Adipose tissue (tissue), 3 donors: ENCODE measurements around the gene NFKBIZ. TPM values are rescaled to one million over a fixed set of nuclear protein-coding genes. Genes with fewer than 3 reads are reported as not detected.

Experiments
- H3K27ac ChIP-seq: one replicate; pipeline ENCODE4 v1.5.1; 2013; ENCODE audit warnings: low read depth, low read length
- WGBS, 3 donors: extraction: QIAGEN DNeasy Blood & Tissue Kit; methylation state at CpG; one replicate each; pipeline ENCODE4 v1.1.7; 2013; 5-methylcytosine and 5-hydroxymethylcytosine counted together
- polyA plus RNA-seq, 3 donors: library from polyadenylated mRNA; stranded (reverse); fragments of 200-250 nt; gene quantifications; one replicate each; pipeline ENCODE4 v1.2.3, GENCODE V29; 2013
- donor health status: healthy with polysubstance abuse.
- donor health status: Bipolar disorder and iron deficiency.
- donor health status: healthy.

NFKBIZ gene
- polyA plus RNA-seq, 3 donors, result 9.4 to 94.0 (median 41.7) TPM

- H3K27ac ChIP-seq, result no peak overlapping the region
- 94 to 97% (median 96%) methylated on average over 2 of the region's 2 CpGs for WGBS, 3 donors
Measured at GRCh38 chr3:101846709-101847108, 2.6 kb upstream of the NFKBIZ start.

DNA sequence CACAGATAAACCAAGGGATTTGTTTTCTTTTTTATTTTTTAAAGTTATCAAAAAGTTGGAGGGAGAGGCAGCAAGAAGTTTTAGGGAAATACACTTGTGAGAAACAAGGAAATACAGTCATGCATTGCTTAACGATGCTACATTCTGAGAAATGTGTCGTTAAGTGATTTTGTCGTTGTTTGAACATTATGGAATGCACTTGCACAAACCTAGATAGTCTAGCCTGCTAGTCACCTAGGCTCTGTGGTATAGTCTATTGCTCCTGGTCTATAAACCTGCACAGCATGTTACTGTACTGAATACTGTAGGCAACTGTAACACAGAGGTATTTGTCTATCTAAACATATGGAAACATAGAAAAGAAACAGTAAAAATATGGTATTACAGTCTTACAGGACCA, 2.0 kb upstream of the NFKBIZ start:
- 44 to 58% (median 47%) methylated on average over 3 of the region's 3 CpGs for WGBS, 3 donors

GRCh38 chr3:101848326-101848725, 988 bp upstream of the NFKBIZ start:
- H3K27ac ChIP-seq, result no peak overlapping the region
- 25 to 72% (median 67%) methylated on average over 3 of the region's 3 CpGs for WGBS, 3 donors

More for the DNA sequence above, 2.0 kb upstream of the NFKBIZ start:
- no peak overlapping the region for H3K27ac ChIP-seq

GRCh38 chr3:101849714-101850245, 466 bp downstream of the NFKBIZ start:
- WGBS, 3 donors, result 0 to 1% (median 0%) methylated on average over 57 to 67 of the region's 67 CpGs
- H3K27ac ChIP-seq, result peak overlapping the region; percentile 100

DNA sequence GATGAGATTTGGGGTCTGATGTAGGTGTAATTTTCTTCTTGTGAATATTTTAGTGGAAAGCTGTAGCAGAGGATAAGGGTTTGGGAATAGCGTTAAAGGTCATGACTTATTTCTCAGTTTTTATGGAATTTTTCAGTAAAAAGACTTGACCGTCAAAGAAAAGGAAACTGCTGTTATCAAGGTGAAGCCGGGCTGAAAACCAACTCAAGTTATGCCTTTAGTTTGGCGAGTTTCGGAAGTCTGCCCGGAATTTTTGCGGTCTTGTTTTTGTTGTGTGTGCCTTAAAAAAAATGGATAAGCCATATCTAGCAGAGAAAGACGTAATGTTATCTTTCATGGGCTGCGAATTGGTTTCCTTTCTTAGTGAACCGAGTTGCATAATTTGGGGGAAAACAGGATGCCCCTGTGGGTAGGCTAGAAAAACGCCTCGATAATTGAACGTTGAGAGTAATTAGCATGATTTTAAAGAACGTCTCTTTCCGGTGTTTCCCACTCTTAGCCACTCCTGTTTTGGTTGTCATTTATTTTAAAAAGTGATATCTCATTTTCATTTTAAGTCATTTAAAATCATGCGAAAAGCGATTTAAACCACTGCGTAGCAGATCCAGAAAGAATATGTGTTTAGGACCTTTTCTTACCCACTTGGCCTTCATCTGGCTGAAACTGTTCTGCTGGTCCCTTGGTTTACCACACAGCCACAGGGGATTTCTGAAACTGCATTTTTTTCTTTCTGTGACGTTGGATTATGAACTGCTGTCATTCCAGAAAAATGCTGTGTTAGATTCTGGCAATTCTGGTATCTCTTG, 1.1 kb downstream of the NFKBIZ start:
- H3K27ac ChIP-seq, result peak overlapping the region; percentile 100
- 0 to 1% (median 0%) methylated on average over 19 of the region's 19 CpGs for WGBS, 3 donors

DNA sequence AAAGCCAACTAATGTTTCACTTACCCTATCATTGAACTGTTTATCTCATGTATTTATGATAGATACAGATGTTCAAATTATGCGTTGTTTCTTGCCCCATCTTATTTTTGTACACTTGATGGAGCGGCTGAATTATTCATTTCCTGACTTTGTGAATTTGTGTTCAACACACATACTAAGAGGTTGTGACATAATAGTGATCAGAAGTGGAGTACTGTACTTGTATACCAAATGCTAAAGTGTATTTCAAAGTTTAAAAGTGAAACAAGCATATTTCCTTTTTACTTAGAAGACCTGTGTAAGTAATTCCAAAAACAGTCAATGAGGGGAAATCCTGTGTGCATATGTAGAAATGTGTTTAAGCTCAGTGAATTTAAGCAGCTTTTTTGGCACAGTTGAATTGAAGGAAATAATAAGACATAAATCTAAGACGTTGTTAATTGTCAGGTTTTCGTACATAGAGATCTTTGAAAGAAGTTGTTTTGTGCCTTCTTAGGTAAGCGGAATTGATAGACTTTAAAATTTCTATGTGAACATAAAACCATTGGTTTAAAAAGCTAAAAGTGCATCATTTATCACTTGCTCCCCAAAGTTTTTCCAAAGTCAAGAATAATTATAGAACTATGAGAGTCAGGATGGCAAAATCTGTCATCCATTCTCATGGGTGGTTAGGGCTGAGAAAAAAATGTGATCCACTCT, 1.9 kb downstream of the NFKBIZ start:
- H3K27ac ChIP-seq, result no peak overlapping the region
- 19 to 25% (median 21%) methylated on average over 5 of the region's 5 CpGs for WGBS, 3 donors

GRCh38 chr3:101851850-101852714, 2.8 kb downstream of the NFKBIZ start:
- H3K27ac ChIP-seq, result no peak overlapping the region
- WGBS, 3 donors, result 42 to 62% (median 52%) methylated on average over 6 of the region's 6 CpGs

DNA sequence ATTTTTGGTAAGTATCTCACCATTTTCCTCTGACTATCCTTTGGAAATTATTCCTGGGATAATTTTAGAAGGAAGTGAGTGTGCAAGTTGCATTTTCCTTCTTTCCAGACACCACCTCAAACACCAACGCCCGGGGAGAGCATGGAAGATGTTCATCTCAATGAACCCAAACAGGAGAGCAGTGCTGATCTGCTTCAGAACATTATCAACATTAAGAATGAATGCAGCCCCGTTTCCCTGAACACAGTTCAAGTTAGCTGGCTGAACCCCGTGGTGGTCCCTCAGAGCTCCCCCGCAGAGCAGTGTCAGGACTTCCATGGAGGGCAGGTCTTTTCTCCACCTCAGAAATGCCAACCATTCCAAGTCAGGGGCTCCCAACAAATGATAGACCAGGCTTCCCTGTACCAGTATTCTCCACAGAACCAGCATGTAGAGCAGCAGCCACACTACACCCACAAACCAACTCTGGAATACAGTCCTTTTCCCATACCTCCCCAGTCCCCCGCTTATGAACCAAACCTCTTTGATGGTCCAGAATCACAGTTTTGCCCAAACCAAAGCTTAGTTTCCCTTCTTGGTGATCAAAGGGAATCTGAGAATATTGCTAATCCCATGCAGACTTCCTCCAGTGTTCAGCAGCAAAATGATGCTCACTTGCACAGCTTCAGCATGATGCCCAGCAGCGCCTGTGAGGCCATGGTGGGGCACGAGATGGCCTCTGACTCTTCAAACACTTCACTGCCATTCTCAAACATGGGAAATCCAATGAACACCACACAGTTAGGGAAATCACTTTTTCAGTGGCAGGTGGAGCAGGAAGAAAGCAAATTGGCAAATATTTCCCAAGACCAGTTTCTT, 3.9 kb downstream of the NFKBIZ start:
- no peak overlapping the region for H3K27ac ChIP-seq

DNA sequence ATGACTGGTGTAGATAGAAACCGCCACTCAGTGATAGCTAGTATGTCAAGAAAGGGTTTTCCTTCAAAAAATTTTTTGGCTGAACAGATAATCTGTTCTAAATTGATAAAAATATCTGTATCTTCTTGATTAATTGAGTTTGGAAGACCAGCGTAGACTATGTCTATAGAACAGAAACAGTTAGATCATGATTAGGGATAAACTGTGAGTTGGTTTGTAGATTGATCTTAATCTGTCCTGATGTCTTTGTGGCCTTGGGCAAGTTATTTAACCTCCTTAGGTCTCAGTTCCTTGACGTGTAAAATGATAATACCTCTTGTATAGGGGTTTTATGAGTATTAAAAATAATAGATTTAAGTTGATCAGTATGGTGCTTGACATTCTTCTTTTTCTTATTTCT, 4.7 kb downstream of the NFKBIZ start:
- WGBS, 3 donors, result 65 to 94% (median 87%) methylated on average over 3 of the region's 3 CpGs
- H3K27ac ChIP-seq, result no peak overlapping the region

More for the DNA sequence above, 3.9 kb downstream of the NFKBIZ start:
- WGBS, 3 donors, result 86 to 95% (median 91%) methylated on average over 8 of the region's 8 CpGs

GRCh38 chr3:101854608-101855304, 5.4 kb downstream of the NFKBIZ start:
- WGBS, 3 donors, result 56 to 94% (median 90%) methylated on average over 2 of the region's 2 CpGs
- H3K27ac ChIP-seq, result no peak overlapping the region

DNA sequence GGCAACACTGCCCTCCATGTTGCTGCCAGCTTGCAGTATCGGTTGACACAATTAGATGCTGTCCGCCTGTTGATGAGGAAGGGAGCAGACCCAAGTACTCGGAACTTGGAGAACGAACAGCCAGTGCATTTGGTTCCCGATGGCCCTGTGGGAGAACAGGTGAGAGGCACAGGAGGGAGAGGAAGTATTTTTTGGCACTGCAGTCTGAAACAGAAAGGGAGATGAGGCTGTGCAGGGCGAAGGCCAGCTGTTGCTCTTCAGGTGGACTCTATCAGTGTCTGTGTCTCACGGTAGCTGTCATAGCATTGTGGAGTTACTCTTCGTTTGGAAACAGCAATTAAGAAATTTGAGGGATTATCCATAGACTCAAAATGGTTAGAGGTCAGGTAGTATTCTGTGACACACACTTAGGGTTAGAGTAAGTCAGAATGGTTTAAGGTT, 8.0 kb downstream of the NFKBIZ start:
- no peak overlapping the region for H3K27ac ChIP-seq
- 82 to 91% (median 91%) methylated on average over 8 of the region's 8 CpGs for WGBS, 3 donors

- no peak overlapping the region for H3K27ac ChIP-seq
- 78 to 89% (median 89%) methylated on average over 4 of the region's 4 CpGs for WGBS, 3 donors
Measured at GRCh38 chr3:101858464-101859030, 9.2 kb downstream of the NFKBIZ start.

DNA sequence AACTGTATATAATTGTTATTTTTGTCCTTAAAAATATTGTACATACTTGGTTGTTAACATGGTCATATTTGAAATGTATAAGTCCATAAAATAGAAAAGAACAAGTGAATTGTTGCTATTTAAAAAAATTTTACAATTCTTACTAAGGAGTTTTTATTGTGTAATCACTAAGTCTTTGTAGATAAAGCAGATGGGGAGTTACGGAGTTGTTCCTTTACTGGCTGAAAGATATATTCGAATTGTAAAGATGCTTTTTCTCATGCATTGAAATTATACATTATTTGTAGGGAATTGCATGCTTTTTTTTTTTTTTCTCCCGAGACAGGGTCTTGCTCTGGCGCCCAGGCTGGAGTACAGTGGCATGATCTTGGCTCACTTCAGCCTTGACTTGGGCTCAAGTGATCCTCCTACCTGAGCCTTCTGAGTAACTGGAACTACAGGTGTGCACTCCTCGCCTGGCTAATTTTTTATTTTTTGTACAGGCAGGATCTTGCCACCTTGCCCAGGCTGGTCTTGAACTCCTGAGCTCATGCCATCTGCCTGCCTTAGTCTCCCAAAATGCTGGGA, 10.7 kb downstream of the NFKBIZ start:
- no peak overlapping the region for H3K27ac ChIP-seq
- WGBS, 3 donors, result 91 to 94% (median 94%) methylated on average over 5 of the region's 5 CpGs

- H3K27ac ChIP-seq, result no peak overlapping the region
- 82 to 88% (median 84%) methylated on average over 3 of the region's 3 CpGs for WGBS, 3 donors
Measured at GRCh38 chr3:101861212-101861788, 12.0 kb downstream of the NFKBIZ start.

DNA sequence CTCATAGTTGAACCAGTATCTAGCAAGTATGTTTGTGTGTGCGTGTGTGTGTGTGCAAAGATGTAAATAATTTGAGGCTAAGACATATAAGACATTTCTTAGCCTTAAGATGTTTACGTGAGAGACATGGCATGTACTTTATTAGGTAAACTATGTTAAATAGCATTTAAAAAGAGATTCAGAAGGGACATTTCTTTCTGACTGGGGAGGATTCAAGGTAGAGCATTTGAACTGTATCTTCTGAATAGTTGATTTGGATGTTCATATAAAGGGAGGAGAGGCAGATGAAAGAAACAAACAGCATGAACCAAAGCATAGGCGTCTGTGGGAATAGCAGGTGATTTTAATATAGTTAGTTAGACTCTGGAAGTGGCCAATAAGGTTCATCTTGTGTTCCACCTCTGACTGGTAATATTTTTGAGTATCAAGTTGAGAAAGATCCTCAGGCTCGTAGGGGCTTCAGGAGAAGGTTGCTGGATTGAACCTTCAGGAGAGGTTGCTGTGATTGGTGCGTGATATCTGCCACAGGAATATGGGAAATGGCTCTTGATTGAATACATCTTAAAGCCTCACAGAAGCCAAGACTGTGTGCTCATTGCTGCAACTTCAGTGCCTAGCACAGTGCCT, 12.6 kb downstream of the NFKBIZ start:
- no peak overlapping the region for H3K27ac ChIP-seq
- 78 to 87% (median 81%) methylated on average over 5 of the region's 5 CpGs for WGBS, 3 donors
